ENCODE results near the gene CAND2. TPM values are rescaled to one million over a fixed set of nuclear protein-coding genes. Genes with fewer than 3 reads are reported as not detected.
"Not testable (repeated sequence)": the region's sequence is repeated elsewhere in the genome, so short reads cannot be mapped to it uniquely, and the experiment has no call there.

The CAND2 gene
- total RNA-seq, 3 donors from 2014 or later, result 1.3 to 14.1 (median 1.4) TPM

DNA sequence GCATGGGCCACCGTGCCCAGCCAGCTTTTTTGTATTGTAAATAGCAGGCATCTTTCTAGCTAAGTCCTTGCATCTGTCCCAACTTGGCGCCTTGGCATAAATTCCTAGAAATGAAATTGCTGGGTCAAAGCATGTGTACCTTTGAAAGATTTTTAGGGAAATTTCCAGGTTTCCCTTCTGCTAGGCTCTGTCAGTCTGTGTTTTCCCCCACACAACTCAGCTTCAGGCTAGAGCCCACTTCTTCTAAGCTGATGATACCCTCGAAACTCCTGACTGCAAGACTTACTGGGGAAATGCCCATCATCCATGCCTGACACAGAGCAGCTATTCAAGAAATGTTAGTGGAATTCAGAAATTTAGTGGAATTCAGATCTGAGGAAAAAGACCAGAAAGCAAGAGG is 55.7 kb downstream of the CAND2 start:
- intact Hi-C loops (cut with DNase I, micrococcal nuclease), result no loop called here
- Histone ChIP-seq H3K4me1 (ENCODE audit: low read depth) (no peaks in the 10 kb centered on the region), H3K9me3 (no peaks in the 10 kb centered on the region), H3K4me3 (no peak overlapping the region), H3K36me3 (ENCODE audit: low read depth) (no peaks in the 10 kb centered on the region)
- TF ChIP-seq, protein P1, sequence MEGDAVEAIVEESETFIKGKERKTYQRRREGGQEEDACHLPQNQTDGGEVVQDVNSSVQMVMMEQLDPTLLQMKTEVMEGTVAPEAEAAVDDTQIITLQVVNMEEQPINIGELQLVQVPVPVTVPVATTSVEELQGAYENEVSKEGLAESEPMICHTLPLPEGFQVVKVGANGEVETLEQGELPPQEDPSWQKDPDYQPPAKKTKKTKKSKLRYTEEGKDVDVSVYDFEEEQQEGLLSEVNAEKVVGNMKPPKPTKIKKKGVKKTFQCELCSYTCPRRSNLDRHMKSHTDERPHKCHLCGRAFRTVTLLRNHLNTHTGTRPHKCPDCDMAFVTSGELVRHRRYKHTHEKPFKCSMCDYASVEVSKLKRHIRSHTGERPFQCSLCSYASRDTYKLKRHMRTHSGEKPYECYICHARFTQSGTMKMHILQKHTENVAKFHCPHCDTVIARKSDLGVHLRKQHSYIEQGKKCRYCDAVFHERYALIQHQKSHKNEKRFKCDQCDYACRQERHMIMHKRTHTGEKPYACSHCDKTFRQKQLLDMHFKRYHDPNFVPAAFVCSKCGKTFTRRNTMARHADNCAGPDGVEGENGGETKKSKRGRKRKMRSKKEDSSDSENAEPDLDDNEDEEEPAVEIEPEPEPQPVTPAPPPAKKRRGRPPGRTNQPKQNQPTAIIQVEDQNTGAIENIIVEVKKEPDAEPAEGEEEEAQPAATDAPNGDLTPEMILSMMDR (IDR thresholded peaks at IDR 0.05), result no peak
- ATAC-seq (no peak), DNase-seq (no peak)

DNA sequence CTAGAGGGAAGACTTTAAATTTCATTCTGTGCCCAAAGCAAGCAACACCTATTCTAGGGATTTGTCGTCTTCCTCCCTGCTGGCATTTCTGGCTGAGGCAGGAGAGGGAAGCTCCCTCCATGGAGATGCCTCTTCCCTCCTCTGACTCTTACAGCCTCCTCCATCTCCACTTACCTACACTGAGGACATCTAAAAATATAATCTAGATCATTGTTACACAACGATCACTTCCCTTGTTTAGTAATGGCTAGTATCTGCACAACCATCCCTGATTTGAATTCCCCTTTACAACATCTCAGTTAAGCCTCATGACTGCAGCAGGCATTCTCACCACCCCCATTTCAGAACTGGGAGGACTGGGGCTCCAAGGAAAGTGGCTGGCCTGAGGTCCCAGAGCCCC is 57.4 kb downstream of the CAND2 start:
- ATAC-seq, result not testable (repeated sequence)

DNA sequence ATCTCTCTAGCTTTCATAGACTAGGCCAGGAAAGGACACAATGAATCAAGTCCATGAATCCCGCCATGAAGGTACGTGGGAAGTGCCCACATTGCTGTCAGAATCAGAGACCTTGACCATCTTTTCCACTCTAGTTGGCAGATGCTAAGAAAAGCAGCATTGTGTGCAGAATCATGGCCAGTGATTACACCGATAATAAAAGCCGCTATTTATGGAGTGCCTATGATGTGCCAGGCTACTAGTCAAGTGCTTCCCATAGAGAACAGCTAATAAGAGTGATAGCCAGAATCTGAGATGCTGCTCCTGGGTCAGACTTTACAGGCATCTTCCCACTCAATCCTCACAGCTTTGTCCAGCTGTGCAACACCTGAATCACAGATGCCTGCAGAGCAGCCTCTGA is 58.1 kb downstream of the CAND2 start:
- intact Hi-C loops (cut with DNase I, micrococcal nuclease), result no loop called here
- TF ChIP-seq, protein P1 (IDR thresholded peaks at IDR 0.05), result no peak
- Histone ChIP-seq H3K4me3 (no peak overlapping the region), H3K36me3 (ENCODE audit: low read depth) (no peaks in the 10 kb centered on the region), H3K4me1 (ENCODE audit: low read depth) (no peaks in the 10 kb centered on the region), H3K9me3 (no peaks in the 10 kb centered on the region)
- DNase-seq (no peak), ATAC-seq (no peak)

More for the DNA sequence above, 57.4 kb downstream of the CAND2 start:
- intact Hi-C loops (cut with DNase I, micrococcal nuclease); H3K36me3 ChIP-seq (ENCODE audit: low read depth); H3K4me1 ChIP-seq (ENCODE audit: low read depth); DNase-seq; H3K9me3 ChIP-seq; H3K4me3 ChIP-seq: not testable (repeated sequence)

DNA sequence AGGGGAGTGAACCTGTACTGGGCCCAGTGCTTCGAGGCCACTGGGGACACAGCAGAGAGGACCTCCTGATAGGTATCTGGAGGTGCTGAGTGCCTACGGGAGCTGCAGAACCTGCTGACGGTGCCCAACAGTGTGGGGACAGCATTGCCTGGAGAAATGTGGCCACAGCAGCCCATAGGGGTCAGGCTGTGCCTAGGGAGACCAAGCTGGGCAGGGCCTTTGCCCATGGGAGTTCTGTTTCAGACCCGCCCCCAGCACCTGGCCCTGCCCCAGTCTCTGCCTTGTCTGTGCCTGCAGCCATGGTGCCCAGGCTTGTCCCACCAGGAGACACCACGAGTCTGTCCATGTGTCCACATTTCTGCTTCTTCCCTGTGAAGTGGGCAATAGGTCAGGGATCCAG is 60.1 kb downstream of the CAND2 start:
- TF ChIP-seq, protein P1 (IDR thresholded peaks at IDR 0.05), result no peak
- H3K4me1 ChIP-seq (ENCODE audit: low read depth), result no peaks in the 10 kb centered on the region
- DNase-seq (no peak), ATAC-seq (no peak)
- intact Hi-C loops (cut with DNase I, micrococcal nuclease), result no loop called here
- H3K9me3 ChIP-seq, result no peaks in the 10 kb centered on the region
- H3K36me3 ChIP-seq (ENCODE audit: low read depth), result no peaks in the 10 kb centered on the region
- no peak overlapping the region for H3K4me3 ChIP-seq

DNA sequence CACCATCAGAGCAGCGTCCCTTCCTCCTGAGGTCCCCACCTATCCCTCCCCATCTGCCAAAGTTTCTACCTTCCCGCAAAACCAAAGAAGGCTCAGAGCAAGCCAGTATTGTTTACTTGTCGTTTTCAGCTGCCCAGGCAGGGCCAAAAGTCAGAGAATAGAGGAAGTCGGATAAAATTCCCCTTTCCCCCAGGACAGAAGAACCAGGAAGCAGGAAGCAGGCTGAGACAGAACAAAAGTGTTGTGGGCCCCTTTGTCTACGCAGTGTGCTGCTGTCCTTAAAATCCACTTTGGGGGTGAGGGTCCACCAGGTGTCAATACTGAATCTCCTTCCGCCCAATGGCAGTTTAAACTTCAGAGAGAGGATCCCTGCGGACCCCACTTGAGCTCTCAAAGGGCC is 63.4 kb downstream of the CAND2 start:
- ATAC-seq, result peak; percentile 60
- TF ChIP-seq, protein P1 (IDR thresholded peaks at IDR 0.05), result no peak
- Histone ChIP-seq H3K4me3 (no peak overlapping the region), H3K4me1 (ENCODE audit: low read depth) (no peaks in the 10 kb centered on the region), H3K9me3 (no peaks in the 10 kb centered on the region), H3K36me3 (ENCODE audit: low read depth) (no peaks in the 10 kb centered on the region)
- intact Hi-C loops (cut with DNase I, micrococcal nuclease), result no loop called here
- DNase-seq, result no peak

DNA sequence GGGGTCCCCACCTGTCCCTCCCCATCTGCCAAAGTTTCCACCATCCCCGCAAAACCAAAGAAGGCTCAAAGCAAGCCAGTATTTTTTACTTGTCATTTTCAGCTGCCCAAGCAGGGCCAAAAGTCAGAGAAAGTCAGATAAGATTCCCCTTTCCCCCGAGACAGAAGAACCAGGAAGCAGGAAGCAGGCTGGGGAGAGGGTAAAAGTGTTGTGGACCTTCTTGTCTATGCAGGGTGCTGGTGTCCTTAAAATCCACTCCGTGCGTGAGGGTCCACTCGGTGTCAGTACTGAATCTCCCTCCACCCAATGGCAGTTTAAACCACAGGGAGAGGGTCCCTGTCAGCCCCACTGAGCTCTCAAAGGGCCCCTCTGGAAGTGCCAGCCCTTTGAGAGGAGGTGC is 65.1 kb downstream of the CAND2 start:
- intact Hi-C loops (cut with DNase I, micrococcal nuclease), result no loop called here
- Histone ChIP-seq H3K9me3 (peaks cover 6% of the 10 kb centered on the region), H3K36me3 (ENCODE audit: low read depth) (no peaks in the 10 kb centered on the region), H3K4me1 (ENCODE audit: low read depth) (no peaks in the 10 kb centered on the region), H3K4me3 (no peak overlapping the region)
- TF ChIP-seq, protein P1 (IDR thresholded peaks at IDR 0.05), result no peak
- no peak for ATAC-seq
- DNase-seq, result no peak
